Amniotic stem cell (primary cell): Measurements from ENCODE around the gene BSN.

Source experiments
- DNase-seq: peaks from one replicate; lab custom pipeline; 2025; lab: John Stamatoyannopoulos, UW

BSN gene

GRCh38 chr3:49630784-49631183 lies 76.5 kb downstream of the BSN start:
- DNase-seq, result no peak

DNA sequence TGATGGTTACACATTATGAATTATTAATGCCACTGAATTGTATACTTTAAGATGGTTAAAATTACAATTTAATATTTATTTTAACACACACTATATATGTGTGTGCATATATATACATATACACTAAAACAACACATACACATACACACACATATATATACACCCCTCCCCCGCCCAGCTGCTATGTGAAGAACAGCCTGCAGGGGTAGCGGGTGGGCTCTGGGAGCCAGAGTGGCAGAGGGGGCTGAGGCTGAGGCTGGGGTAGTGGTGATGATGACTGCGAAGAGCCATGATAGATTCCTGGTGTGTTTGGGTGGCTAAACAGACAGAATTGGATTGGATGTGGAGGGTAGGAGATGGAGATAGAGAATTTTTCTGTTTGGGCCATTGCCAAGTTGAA lies 80.5 kb downstream of the BSN start:
- DNase-seq, result no peak

DNA sequence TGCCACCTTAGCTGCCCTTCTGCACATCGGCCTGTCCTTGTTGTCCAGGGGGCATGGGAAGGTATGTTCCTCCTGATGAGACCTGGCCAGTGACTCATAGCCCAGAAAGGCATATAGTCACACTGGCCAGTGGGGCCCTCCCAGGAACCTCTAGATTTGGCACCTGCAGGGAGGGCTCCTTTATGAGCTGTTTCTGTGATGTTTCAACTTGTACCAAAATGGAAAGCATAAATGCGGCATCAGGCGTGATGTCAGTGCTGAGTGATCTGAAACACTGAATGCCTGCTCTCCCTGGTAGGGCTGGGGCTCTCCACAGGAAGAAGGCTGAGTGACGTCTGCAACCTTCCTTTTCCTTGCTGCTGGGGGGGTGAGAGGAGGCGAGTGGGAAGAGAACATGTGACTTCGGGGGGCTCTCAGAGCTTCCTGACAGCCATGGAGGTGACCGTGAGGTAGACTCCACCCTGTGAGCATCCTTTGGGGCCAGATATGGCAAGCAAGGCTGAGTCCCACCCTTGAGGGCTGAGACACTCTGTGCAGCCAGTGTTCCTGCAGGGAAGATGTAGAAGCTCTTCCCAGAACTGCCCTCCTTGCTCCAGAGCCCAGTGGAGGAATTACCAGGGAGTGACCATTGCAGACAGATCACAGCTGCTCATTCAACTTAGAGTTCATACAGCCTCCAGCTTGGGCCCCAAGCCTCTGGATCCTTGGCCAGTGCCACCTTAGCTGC lies 82.8 kb downstream of the BSN start:
- no peak for DNase-seq

DNA sequence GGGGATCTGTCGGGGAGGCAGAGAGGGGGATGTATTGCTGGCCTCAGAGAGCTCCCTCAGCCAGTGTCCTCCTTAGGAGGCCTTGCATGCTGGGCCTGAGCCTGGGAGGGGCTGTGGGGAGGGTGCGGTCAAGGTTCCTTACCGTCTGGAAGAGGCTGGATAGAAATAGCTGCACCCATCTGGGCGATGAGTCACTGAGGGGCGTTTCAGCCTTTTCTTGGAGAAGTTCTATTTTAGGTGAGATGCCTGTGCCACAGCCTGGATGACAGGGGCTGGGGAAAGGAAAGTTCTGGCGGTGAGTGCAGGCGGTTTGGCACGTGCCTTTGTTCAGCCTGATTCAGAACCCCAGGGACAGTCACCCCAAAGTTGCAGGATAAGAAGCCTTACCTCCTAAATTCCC lies 84.2 kb downstream of the BSN start:
- no peak for DNase-seq

DNA sequence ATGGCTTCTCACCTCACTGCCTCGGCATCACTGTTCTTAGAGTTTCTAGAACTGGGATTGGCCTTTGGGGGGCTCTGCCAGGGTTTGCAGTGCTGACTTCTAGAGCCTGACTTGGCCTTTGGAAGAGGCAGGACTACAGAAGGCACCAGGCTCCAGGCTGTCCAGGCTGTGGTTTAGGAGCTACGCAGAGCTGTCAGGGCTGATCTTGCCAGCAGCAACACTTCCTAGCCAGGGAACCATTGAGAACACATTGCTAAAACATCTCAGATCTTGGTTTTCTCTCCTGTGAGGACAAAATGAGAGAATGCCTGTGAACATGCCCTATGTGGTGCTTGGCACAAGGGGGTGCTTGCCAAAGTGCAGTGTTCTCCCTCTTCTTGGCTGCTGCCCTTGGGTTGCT lies 85.3 kb downstream of the BSN start:
- DNase-seq, result no peak

DNA sequence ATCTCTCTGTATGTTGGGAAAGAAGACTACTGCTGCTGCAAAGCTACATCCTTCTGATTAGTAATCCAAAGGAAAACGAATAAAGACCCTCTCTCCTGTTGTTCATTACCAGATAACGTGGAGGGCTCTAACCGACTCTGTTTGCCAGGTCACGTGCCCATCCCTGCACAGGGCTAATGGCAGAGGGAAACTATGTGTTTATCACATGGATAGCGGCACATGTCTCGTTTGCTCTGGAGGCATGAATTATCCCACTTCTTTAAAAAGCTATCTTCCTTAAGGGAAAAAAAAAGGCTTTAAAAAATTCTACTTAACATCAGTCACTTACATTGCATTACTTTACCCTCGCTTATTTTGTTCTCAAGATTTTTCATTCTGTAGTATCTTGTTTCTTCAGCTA lies 87.0 kb downstream of the BSN start:
- no peak for DNase-seq

GRCh38 chr3:49641921-49642707 lies 87.8 kb downstream of the BSN start:
- no peak for DNase-seq

DNA sequence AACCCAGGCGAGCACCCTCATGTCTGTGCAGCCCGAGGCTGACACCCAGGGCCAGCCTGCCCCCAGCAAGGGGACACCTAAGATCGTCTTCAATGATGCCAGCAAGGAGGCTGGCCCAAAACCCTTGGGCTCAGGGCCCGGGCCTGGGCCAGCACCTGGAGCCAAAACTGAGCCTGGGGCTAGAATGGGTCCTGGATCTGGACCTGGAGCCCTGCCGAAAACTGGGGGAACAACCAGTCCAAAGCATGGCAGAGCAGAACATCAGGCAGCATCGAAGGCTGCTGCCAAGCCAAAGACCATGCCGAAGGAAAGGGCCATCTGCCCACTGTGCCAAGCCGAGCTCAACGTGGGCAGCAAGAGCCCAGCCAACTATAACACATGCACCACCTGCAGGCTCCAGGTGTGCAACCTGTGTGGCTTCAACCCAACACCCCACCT lies 88.5 kb downstream of the BSN start:
- no peak for DNase-seq

GRCh38 chr3:49644684-49645083 lies 90.4 kb downstream of the BSN start:
- DNase-seq, result no peak

- no peak for DNase-seq
Observed at GRCh38 chr3:49646236-49646635, 92.0 kb downstream of the BSN start.

DNA sequence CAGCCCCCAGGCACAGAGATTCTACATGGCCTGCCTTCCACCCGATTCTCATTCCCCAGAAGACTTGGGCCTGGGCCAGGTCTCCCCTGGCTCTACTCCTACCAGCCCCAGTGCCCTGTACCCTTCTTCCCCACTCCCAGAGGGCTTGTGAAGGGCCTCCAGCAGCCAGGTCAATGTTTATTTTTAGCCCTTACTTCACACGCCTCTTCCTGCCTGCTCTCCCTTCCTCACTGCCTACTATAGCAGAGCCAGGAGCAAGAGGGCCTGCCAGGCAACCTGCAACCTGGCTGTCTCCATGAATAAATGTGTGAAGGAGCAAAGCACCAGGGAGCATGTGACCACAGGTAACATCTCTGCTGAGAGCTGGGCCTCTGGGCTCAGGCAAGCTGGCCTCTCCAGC lies 93.5 kb downstream of the BSN start:
- no peak for DNase-seq

DNA sequence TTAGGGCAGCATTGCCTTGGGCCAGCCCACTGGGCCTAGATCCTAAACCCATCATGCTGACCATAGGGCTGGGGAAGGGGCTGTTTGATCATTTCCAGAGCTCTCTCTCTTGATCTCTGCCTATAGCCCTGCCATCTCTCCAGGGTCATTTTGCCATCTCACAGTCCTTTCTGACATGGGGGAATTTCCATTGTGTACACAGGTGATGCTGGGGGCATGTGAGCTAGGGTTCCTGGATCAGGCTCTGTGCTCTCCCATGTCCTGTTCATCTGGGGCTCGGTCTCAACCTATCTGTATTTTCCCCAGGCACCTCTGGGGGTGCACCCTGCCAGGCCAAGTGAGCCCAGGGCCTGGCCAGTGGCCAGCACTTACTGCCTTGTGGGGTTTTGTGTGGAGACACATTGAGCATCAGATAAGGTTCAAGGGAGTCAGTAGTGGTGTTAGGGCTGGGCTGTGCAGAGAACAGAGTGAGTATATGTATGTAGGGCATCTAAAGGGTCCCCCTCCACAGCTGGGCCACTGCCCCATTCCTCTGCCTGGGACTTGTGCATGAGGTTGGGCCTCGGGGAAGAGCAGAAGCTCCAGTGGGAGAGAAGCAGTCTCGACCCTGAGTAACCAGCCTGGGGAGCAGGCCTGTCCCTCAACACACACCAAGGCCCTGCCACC lies 94.2 kb downstream of the BSN start:
- DNase-seq, result no peak

DNA sequence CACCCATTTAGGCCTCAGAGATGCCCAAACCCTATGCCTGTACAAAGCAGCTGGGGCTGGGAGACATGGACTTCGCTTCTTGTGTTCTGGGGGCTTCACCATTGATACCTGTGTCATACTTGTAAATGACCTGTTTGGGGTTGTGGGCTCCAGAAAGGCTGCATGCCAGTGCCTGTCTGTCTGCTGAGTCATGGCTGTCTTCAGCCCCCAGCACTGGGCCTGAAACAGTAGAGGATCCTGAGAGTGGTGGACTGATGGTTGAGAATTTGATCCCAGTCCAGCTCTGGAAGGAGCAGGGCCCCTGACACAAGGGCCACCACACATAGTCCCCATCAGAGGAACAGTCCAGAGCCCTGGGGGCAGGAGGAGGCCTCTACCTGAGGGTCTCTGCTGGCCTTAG lies 95.3 kb downstream of the BSN start:
- no peak for DNase-seq

DNA sequence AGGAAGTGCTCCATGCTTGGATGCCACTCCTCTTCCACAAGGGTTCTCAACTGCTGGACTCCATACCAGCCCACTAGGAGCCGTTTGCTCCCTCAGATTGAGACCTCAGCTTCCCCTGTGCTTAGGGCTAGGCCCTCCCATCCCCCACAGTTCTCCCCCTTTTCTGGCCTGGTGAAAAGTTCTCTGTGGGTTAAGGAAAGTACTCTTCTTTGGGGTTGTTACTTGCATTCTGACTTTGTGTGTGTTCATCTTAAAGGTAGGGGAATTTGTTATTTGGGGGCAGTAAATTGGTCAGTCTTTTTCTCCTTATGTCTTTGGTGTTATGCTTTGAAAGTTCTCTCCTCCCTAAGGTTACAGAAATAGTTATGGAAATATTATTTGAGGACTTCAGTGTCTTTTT lies 95.9 kb downstream of the BSN start:
- DNase-seq, result no peak

GRCh38 chr3:49650637-49651036 lies 96.4 kb downstream of the BSN start:
- no peak for DNase-seq

DNA sequence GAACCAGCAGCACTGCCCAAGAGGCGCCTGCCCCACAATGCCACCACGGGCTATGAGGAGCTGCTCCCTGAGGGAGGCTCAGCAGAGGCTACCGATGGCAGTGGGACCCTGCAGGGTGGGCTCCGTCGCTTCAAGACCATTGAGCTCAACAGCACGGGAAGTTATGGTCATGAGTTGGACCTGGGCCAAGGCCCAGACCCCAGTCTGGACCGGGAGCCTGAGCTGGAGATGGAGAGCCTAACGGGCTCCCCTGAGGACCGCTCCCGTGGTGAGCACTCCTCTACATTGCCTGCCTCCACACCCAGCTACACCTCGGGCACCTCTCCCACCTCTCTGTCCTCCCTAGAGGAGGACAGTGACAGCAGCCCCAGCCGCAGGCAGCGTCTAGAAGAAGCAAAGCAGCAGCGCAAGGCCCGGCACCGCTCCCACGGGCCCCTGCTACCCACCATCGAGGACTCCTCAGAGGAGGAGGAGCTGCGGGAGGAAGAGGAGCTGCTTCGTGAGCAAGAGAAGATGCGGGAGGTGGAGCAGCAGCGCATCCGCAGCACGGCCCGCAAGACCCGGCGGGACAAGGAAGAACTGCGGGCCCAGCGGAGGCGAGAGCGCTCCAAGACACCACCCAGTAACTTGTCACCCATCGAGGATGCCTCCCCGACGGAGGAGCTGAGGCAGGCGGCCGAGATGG lies 98.1 kb downstream of the BSN start:
- no peak for DNase-seq

GRCh38 chr3:49652903-49653415 lies 98.7 kb downstream of the BSN start:
- DNase-seq, result no peak

- DNase-seq, result no peak
Observed at GRCh38 chr3:49653621-49654020, 99.3 kb downstream of the BSN start.

DNA sequence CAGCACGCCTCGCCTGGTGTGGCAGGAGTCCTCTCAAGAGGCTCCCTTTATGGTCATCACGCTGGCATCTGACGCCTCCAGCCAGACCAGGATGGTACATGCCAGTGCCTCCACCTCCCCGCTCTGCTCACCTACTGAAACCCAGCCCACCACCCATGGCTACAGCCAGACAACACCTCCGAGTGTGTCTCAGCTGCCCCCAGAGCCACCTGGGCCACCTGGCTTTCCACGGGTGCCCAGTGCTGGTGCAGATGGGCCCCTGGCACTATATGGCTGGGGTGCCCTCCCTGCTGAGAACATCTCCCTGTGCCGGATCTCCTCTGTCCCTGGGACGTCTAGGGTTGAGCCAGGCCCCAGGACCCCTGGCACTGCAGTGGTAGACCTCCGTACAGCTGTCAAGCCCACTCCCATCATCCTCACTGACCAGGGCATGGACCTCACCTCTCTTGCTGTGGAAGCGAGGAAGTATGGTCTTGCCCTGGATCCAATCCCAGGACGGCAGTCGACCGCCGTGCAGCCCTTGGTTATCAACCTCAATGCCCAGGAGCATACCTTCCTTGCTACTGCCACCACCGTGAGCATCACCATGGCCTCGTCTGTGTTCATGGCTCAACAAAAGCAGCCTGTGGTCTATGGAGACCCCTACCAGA lies 100.0 kb downstream of the BSN start:
- DNase-seq, result no peak

DNA sequence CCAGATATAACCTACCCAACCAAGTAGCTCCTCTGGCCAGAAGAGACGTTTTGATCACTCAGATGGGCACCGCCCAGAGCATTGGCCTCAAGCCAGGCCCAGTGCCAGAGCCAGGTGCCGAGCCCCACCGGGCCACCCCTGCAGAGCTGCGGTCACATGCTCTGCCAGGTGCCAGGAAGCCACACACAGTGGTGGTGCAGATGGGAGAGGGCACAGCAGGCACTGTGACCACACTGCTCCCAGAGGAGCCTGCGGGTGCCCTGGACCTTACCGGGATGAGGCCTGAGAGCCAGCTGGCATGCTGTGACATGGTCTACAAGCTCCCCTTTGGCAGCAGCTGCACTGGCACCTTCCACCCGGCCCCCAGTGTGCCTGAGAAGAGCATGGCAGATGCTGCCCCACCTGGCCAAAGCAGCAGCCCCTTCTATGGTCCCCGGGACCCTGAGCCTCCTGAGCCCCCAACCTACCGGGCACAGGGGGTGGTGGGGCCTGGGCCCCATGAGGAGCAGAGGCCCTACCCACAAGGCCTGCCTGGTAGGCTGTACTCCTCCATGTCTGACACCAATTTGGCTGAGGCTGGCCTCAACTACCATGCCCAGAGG lies 100.8 kb downstream of the BSN start:
- no peak for DNase-seq

DNA sequence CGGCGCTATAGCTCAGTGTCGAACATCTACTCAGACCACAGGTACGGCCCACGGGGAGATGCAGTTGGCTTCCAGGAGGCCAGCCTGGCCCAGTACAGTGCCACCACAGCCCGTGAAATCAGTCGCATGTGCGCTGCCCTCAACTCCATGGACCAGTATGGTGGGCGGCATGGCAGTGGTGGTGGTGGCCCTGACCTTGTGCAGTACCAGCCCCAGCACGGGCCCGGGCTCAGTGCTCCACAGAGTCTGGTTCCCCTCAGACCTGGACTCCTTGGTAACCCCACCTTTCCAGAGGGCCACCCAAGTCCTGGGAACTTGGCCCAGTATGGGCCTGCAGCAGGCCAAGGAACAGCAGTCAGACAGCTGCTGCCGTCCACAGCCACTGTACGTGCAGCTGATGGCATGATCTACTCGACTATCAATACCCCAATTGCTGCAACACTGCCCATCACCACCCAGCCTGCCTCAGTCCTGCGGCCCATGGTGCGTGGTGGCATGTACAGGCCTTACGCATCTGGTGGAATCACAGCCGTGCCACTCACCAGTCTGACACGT lies 101.5 kb downstream of the BSN start:
- DNase-seq, result no peak
